HCT116 (cell line): ENCODE measurements around the gene PANK4. TPM values are rescaled to one million over a fixed set of nuclear protein-coding genes. Genes with fewer than 3 reads are reported as not detected.

Source experiments
- ATAC-seq: fragments of 200-7000 bp; cut with Tn5 transposase; 2 replicates; pipeline ENCODE4 v1.9.1; 2020; ENCODE audit warnings: mild to moderate bottlenecking, moderate library complexity
- Bru-seq: library from RNA; stranded (reverse); fragments of 400-500 nt; gene quantifications from one replicate; lab custom pipeline; 2021; lab: Mats Ljungman, UMichigan
- BruChase-seq, 2 experiments: library from RNA; stranded (reverse); fragments of 400-500 nt; gene quantifications; one replicate each; lab custom pipeline; 2021; lab: Mats Ljungman, UMichigan
- BruUV-seq: library from RNA; stranded (reverse); fragments of 400-500 nt; replicated peaks from 2 replicates; lab custom pipeline; 2021; lab: Mats Ljungman, UMichigan
- CTCF ChIA-PET: fragments of 300-600 bp; sonication (Branson Sonifier 250); formaldehyde crosslinking; loops from one replicate; lab custom pipeline; 2021; ENCODE audit warnings: antibody characterized with exemption; lab: Charles Lee
- POLR2A ChIA-PET: fragments of 300-600, 350-600 bp; sonication (Branson Sonifier 250); formaldehyde crosslinking; loops from one replicate; lab custom pipeline; 2021; ENCODE audit warnings: antibody characterized with exemption; lab: Charles Lee
- RAD21 ChIA-PET, 2 experiments: fragments of 300-600 bp; sonication (Branson Sonifier 250); formaldehyde crosslinking; loops; one replicate each; lab custom pipeline; 2023; ENCODE audit warnings: low total read pairs in 2 of 2; ENCODE audit not compliant: uncharacterized antibody in 2 of 2, unreplicated experiment in 2 of 2, low non-redundant PET in 1 of 2; lab: Charles Lee
- DNase-seq: peaks from one replicate; pipeline ENCODE4 v3.0.0-alpha.2; 2010; ENCODE audit warnings: low read depth, low spot score
- H2AFZ ChIP-seq: fragments of 200-600 bp; shearing (Covaris generic), sonication (generic); 2 replicates; pipeline ENCODE4 v1.6.1; 2017; ENCODE audit warnings: low read depth, mixed run types, mixed read lengths, antibody characterized with exemption, low read length; ENCODE audit not compliant: poor library complexity, severe bottlenecking
- H3K27ac ChIP-seq: 2 replicates; pipeline ENCODE4 v1.5.1; 2012; ENCODE audit warnings: low read depth, low read length
- H3K27me3 ChIP-seq: fragments of 200-600 bp; sonication (generic); 2 replicates; pipeline ENCODE4 v1.6.1; 2016; ENCODE audit warnings: mixed run types, low read length, mixed read lengths; ENCODE audit not compliant: insufficient read depth
- H3K36me3 ChIP-seq, 2 experiments: fragments of 200-500 bp in 1 of 2; fragments of 200-600 bp in 1 of 2; sonication (Bioruptor generic) in 1 of 2; sonication (generic) in 1 of 2; 2 replicates each; pipeline versions ENCODE4 v1.5.1 to v1.6.1; 2014 to 2016; ENCODE audit warnings: low read length in 2 of 2, inconsistent platforms in 1 of 2, mixed read lengths in 1 of 2, mixed run types in 1 of 2; ENCODE audit not compliant: insufficient read depth in 2 of 2, control insufficient read depth in 1 of 2
- H3K4me1 ChIP-seq, 2 experiments: fragments of 200-600 bp in 1 of 2; sonication (generic) in 1 of 2; 2 replicates each; pipeline versions ENCODE4 v1.5.1 to v1.6.1; 2012 to 2017; ENCODE audit warnings: low read length in 2 of 2, inconsistent platforms in 1 of 2, mild to moderate bottlenecking in 1 of 2, mixed read lengths in 1 of 2, mixed run types in 1 of 2, moderate library complexity in 1 of 2; ENCODE audit not compliant: insufficient read depth in 2 of 2, control insufficient read depth in 1 of 2
- H3K4me2 ChIP-seq: fragments of 200-600 bp; sonication (generic); 2 replicates; pipeline ENCODE4 v1.6.1; 2017; ENCODE audit warnings: mixed run types, low read length, mixed read lengths
- H3K4me3 ChIP-seq, 2 experiments: fragments of 200-600 bp in 1 of 2; sonication (generic) in 1 of 2; replicated peaks in 1 of 2; 2 replicates each; pipeline ENCODE4 v1.5.1; 2011 to 2016; ENCODE audit warnings: low read length in 2 of 2, control low read depth in 1 of 2, low read depth in 1 of 2, mild to moderate bottlenecking in 1 of 2, mixed read lengths in 1 of 2, mixed run types in 1 of 2
- H3K79me2 ChIP-seq: fragments of 200-600 bp; sonication (generic); 2 replicates; pipeline ENCODE4 v1.6.1; 2017; ENCODE audit warnings: mild to moderate bottlenecking, mixed run types, low read length, moderate library complexity, mixed read lengths; ENCODE audit not compliant: insufficient read depth
- H3K9ac ChIP-seq: fragments of 200-600 bp; sonication (generic); 2 replicates; pipeline ENCODE4 v1.6.1; 2016; ENCODE audit warnings: low read length, mixed read lengths
- H3K9me2 ChIP-seq: fragments of 200-600 bp; sonication (generic), shearing (Covaris generic); 2 replicates; pipeline ENCODE4 v1.6.1; 2017; ENCODE audit warnings: mixed run types, mild to moderate bottlenecking, moderate library complexity; ENCODE audit not compliant: insufficient read depth
- H3K9me3 ChIP-seq, 2 experiments: fragments of 200-500 bp in 1 of 2; fragments of 200-600 bp in 1 of 2; sonication (Bioruptor generic) in 1 of 2; sonication (generic) in 1 of 2; 2 replicates each; pipeline ENCODE4 v1.6.1; 2014 to 2017; ENCODE audit warnings: low read length in 2 of 2, mixed read lengths in 2 of 2, inconsistent platforms in 1 of 2, low read depth in 1 of 2, mild to moderate bottlenecking in 1 of 2, mixed run types in 1 of 2, moderate library complexity in 1 of 2; ENCODE audit not compliant: control insufficient read depth in 1 of 2, insufficient read depth in 1 of 2
- H4K20me1 ChIP-seq: fragments of 200-600 bp; sonication (generic), shearing (Covaris generic); 2 replicates; pipeline ENCODE4 v1.6.1; 2017; ENCODE audit warnings: mixed run types, mild to moderate bottlenecking, moderate library complexity; ENCODE audit not compliant: insufficient read depth
- ATF3 ChIP-seq: IDR thresholded peaks from 2 replicates; pipeline ENCODE4 v1.6.1; 2012
- EGR1 ChIP-seq: IDR thresholded peaks from 2 replicates; pipeline ENCODE4 v1.6.1; 2012; ENCODE audit warnings: low read depth
- JUND ChIP-seq: IDR thresholded peaks from 2 replicates; pipeline ENCODE4 v1.6.1; 2012
- POLR2A ChIP-seq: IDR thresholded peaks from 2 replicates; pipeline ENCODE4 v1.7.0; 2011; ENCODE audit warnings: borderline replicate concordance; ENCODE audit not compliant: insufficient read depth, insufficient read length; ENCODE audit errors: extremely low read depth
- POLR2AphosphoS5 ChIP-seq: IDR thresholded peaks from 2 replicates; pipeline ENCODE4 v1.6.1; 2011; ENCODE audit warnings: mild to moderate bottlenecking, low read depth, low read length, moderate library complexity
- REST ChIP-seq: IDR thresholded peaks from 2 replicates; pipeline ENCODE4 v1.6.1; 2012; ENCODE audit warnings: low read depth
- SRF ChIP-seq: IDR thresholded peaks from 2 replicates; pipeline ENCODE4 v1.6.1; 2012; ENCODE audit warnings: low read depth
- YY1 ChIP-seq: IDR thresholded peaks from 2 replicates; pipeline ENCODE4 v1.6.1; 2011; ENCODE audit warnings: low read length, low read depth, moderate library complexity, mild to moderate bottlenecking; ENCODE audit not compliant: insufficient replicate concordance; ENCODE audit errors: extremely low read depth
- ZBTB33 ChIP-seq: IDR thresholded peaks from 2 replicates; pipeline ENCODE4 v1.6.1; 2011; ENCODE audit warnings: mild to moderate bottlenecking, low read length, moderate library complexity; ENCODE audit not compliant: insufficient replicate concordance; ENCODE audit errors: extremely low read depth
- ZFX ChIP-seq: fragments of 450-650 bp; IDR thresholded peaks from 2 replicates; pipeline ENCODE4 v1.6.1; 2017
- intact Hi-C: fragments of 100-400 bp; cut with micrococcal nuclease; formaldehyde crosslinking; loops from 2 replicates; pipeline ENCODE4 v1.10.0; 2022
- long read RNA-seq: library from polyadenylated mRNA; unstranded; transcript quantifications from one replicate; pipeline ENCODE4 v2.0.0, GENCODE V29; 2021; ENCODE audit not compliant: unreplicated experiment
- polyA plus RNA-seq: library from polyadenylated mRNA; unstranded; fragments of >200 nt; gene quantifications from 2 replicates; pipeline ENCODE4 v1.2.1, GENCODE V29; 2012; ENCODE audit warnings: missing spikeins
- total RNA-seq: library from RNA; stranded (reverse); gene quantifications from one replicate; pipeline ENCODE4 v1.2.1, GENCODE V29; 2021; ENCODE audit not compliant: unreplicated experiment

Gene PANK4
- total RNA-seq (38.5 TPM), Bru-seq, nascent RNA (percentile 64 among the genes with signal in this experiment), BruChase-seq, experiment 1, labeled RNA remaining after a 6-hour chase (percentile 73 among the genes with signal in this experiment), BruChase-seq, experiment 2, labeled RNA remaining after a 2-hour chase (percentile 68 among the genes with signal in this experiment)
- 21.0 and 25.6 TPM in 2 replicates for polyA plus RNA-seq
- long read RNA-seq, transcript PANK4-201 (19 exons, 2,677 nt) = major isoform, 14 of 31 reads
- long read RNA-seq, partial matches to known transcripts = 6 of 31 reads
- long read RNA-seq, other reads (novel, unspliced or antisense) = 11 of 31 reads

GRCh38 chr1:2525920-2526823 lies at the start of gene PANK4:
TSS of gene PANK4 (minus strand) at chr1:2526596. CDS start at chr1:2526587, 9 bp downstream.
- Histone ChIP-seq H3K79me2 (peaks cover 49% of the 10 kb centered on the region), H3K4me2 (peak within 1 kb of the TSS; percentile 91), H3K27ac (peak within 1 kb of the TSS; percentile 84), H3K4me1 (peaks cover 15 to 20% of the 10 kb centered on the region in 2 experiments; a peak in 3 of 4 replicates), H2AFZ (no peak within 1 kb of the TSS), H3K36me3 (no peaks in the 10 kb centered on the region; a peak in 1 of 4 replicates), H3K9me3 (no peaks in the 10 kb centered on the region), H3K4me3 (peak within 1 kb of the TSS; percentile 97), H3K9me2 (no peaks in the 10 kb centered on the region), H3K9ac (peak within 1 kb of the TSS; percentile 97), H4K20me1 (peaks cover 8% of the 10 kb centered on the region; the same call in 1 of the 2 replicates), H3K27me3 (no peaks in the 10 kb centered on the region)
- peak; percentile 83 for DNase-seq
- ChIA-PET CTCF (interaction anchor here (0.6 to 1.5 kb wide), 6 partner anchors 9 to 331 kb away, joined by 3 to 6 read pairs (median 4); partner anchors contain the start of gene FAAP20), POLR2A (interaction anchor here (0.6 to 1.5 kb wide), 3 partner anchors 9 to 21 kb away, joined by 4 to 13 read pairs (median 6); no protein-coding TSS in a partner anchor), RAD21 (interaction anchor here (0.6 to 1.5 kb wide), 3 partner anchors 19 to 160 kb away, joined by 3 to 4 read pairs (median 4); no protein-coding TSS in a partner anchor)
- peak; percentile 97 for ATAC-seq
- no TSS peak for BruUV-seq
- TF ChIP-seq ZBTB33 = no peak
- no peak for TF ChIP-seq SRF
- peak; percentile 84 for TF ChIP-seq POLR2AphosphoS5
- peak; percentile 87 for TF ChIP-seq ZFX
- TF ChIP-seq YY1 = peak; percentile 96
- no peak for TF ChIP-seq ATF3
- TF ChIP-seq EGR1 = peak; percentile 90
- TF ChIP-seq JUND = no peak
- TF ChIP-seq POLR2A = no peak
- no peak for TF ChIP-seq REST
- intact Hi-C loops = loop anchor here (5.0 kb wide), 1 partner anchor 114 kb away; the partner anchor contains the start of gene PEX10
